Skeletal muscle cell (primary cell): ENCODE data around the gene XIRP1.
"Not testable (repeated sequence)": the region's sequence is repeated elsewhere in the genome, so short reads cannot be mapped to it uniquely, and the experiment has no call there.

ENCODE experiments used
- DNase-seq: peaks from one replicate; pipeline ENCODE4 v3.0.0-alpha.2; 2010; ENCODE audit warnings: low read depth
- H3K4me3 ChIP-seq: 2 replicates; pipeline ENCODE4 v1.5.1; 2011; ENCODE audit warnings: low read depth, mild to moderate bottlenecking, control low read depth, low read length, moderate library complexity

Gene XIRP1

GRCh38 chr3:39173318-39174125 is 18.9 kb downstream of the XIRP1 start:
- DNase-seq = no peak
- H3K4me3 ChIP-seq = no peak overlapping the region

GRCh38 chr3:39171860-39172259 is 20.5 kb downstream of the XIRP1 start:
- no peak for DNase-seq
- no peak overlapping the region for H3K4me3 ChIP-seq

- DNase-seq, H3K4me3 ChIP-seq: not testable (repeated sequence)
Measured at GRCh38 chr3:39170877-39171276, 21.5 kb downstream of the XIRP1 start.

GRCh38 chr3:39170461-39170860 is 21.9 kb downstream of the XIRP1 start:
- no peak for DNase-seq

GRCh38 chr3:39169712-39170111 is 22.7 kb downstream of the XIRP1 start:
- no peak for DNase-seq
- no peak overlapping the region for H3K4me3 ChIP-seq

More at GRCh38 chr3:39170461-39170860, 21.9 kb downstream of the XIRP1 start:
- H3K4me3 ChIP-seq = no peak overlapping the region

GRCh38 chr3:39168156-39168780 is 24.1 kb downstream of the XIRP1 start:
- no peak overlapping the region for H3K4me3 ChIP-seq
- DNase-seq = no peak

GRCh38 chr3:39166932-39167532 is 25.4 kb downstream of the XIRP1 start:
- DNase-seq = peak; percentile 96
- H3K4me3 ChIP-seq = no peak overlapping the region

GRCh38 chr3:39166134-39166710 is 26.2 kb downstream of the XIRP1 start:
- peak; percentile 93 for DNase-seq
- H3K4me3 ChIP-seq = no peak overlapping the region

- H3K4me3 ChIP-seq = no peak overlapping the region
- no peak for DNase-seq
Measured at GRCh38 chr3:39165518-39165917, 26.9 kb downstream of the XIRP1 start.

GRCh38 chr3:39164414-39164813 is 28.0 kb downstream of the XIRP1 start:
- H3K4me3 ChIP-seq = no peak overlapping the region
- DNase-seq = no peak

GRCh38 chr3:39158148-39158715 is 34.2 kb downstream of the XIRP1 start:
- H3K4me3 ChIP-seq = no peak overlapping the region
- no peak for DNase-seq

GRCh38 chr3:39157359-39157758 is 35.0 kb downstream of the XIRP1 start:
- DNase-seq = no peak
- H3K4me3 ChIP-seq = no peak overlapping the region

- no peak for DNase-seq
- H3K4me3 ChIP-seq = no peak overlapping the region
Measured at GRCh38 chr3:39156421-39156820, 36.0 kb downstream of the XIRP1 start.

- DNase-seq = no peak
- no peak overlapping the region for H3K4me3 ChIP-seq
Measured at GRCh38 chr3:39154280-39155021, 37.9 kb downstream of the XIRP1 start.

GRCh38 chr3:39153977-39154279 is 38.5 kb downstream of the XIRP1 start:
- no peak for DNase-seq
- H3K4me3 ChIP-seq = peak overlapping the region; percentile 28

- DNase-seq = peak; percentile 96
- peak overlapping the region; percentile 79 for H3K4me3 ChIP-seq
Measured at GRCh38 chr3:39150803-39151631, 41.4 kb downstream of the XIRP1 start.

- no peak for DNase-seq
- peak overlapping the region; percentile 31 for H3K4me3 ChIP-seq
Measured at GRCh38 chr3:39150148-39150802, 42.1 kb downstream of the XIRP1 start.

- no peak for DNase-seq
- H3K4me3 ChIP-seq = no peak overlapping the region
Measured at GRCh38 chr3:39149498-39150147, 42.8 kb downstream of the XIRP1 start.
